ENCODE data around the gene FMO4.
"Not testable (repeated sequence)": the region's sequence is repeated elsewhere in the genome, so short reads cannot be mapped to it uniquely, and the experiment has no call there.

The FMO4 gene

DNA sequence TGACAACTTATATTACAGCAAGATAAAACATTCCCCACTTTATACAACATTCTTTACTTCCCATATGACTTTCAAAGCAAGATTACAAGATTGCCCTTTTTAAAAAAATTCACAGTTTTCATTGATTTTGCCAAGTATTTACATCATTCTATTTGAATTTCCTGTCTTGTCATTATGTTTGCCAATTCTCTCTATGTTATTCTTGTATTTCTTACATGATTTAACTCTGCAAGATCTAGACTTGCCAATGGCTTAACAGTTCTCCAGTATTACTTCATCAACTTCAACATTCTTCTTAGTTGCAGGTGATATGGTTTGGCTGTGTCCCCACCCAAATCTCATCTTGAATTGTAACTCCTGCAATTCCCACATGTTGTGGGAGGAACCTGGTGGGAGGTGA is 31.6 kb downstream of the FMO4 start:
- TF ChIP-seq, protein P1, sequence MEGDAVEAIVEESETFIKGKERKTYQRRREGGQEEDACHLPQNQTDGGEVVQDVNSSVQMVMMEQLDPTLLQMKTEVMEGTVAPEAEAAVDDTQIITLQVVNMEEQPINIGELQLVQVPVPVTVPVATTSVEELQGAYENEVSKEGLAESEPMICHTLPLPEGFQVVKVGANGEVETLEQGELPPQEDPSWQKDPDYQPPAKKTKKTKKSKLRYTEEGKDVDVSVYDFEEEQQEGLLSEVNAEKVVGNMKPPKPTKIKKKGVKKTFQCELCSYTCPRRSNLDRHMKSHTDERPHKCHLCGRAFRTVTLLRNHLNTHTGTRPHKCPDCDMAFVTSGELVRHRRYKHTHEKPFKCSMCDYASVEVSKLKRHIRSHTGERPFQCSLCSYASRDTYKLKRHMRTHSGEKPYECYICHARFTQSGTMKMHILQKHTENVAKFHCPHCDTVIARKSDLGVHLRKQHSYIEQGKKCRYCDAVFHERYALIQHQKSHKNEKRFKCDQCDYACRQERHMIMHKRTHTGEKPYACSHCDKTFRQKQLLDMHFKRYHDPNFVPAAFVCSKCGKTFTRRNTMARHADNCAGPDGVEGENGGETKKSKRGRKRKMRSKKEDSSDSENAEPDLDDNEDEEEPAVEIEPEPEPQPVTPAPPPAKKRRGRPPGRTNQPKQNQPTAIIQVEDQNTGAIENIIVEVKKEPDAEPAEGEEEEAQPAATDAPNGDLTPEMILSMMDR (IDR thresholded peaks at IDR 0.05; ENCODE audit: borderline replicate concordance, control extremely low read depth, extremely low read depth, insufficient read depth, missing control alignments): no peak
- no peak for DNase-seq (ENCODE audit: low spot score)
- in situ Hi-C loops (cut with MboI; ENCODE audit: low sequenced_read_pairs, unreplicated experiment): no loop called here

DNA sequence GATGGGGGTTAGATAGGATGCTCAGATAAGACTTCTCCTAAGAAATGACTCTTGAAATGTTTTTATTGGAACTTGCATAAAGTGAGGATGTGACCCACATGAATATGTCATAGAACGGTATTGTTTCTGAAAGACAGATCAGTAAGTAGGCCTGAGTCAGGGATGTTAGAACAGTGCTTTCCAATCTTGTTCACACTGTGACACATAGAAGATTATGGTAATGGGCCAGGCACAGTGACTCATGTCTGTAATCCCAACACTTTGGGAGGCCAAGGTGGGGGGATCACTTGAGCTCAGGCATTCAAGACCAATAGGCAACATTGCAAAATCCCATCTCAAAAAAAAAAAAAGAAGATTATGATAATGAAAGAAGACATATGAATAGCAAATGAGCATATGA is 32.9 kb downstream of the FMO4 start:
- no peak for DNase-seq (ENCODE audit: low spot score)
- TF ChIP-seq, protein P1 (IDR thresholded peaks at IDR 0.05; ENCODE audit: borderline replicate concordance, control extremely low read depth, extremely low read depth, insufficient read depth, missing control alignments): no peak

DNA sequence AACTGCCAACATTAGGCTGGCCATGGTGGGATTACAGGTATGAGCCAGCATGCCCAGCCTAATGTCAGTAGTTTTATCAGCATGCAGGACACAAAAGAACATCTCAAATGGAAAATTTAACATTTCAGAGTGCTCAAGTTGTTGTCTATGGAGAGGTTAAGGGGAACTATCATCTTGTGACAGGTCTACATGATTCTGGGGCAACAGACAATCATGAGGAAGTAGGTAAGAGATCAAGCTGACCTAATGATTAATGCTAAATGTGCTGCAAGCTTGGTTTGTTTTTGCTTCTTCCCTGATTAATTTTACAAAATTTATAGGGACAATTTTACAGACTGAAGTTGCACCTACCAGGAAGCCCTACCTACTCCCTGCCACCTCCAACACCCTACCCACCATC is 36.6 kb downstream of the FMO4 start:
- DNase-seq (ENCODE audit: low spot score): no peak
- TF ChIP-seq, protein P1 (IDR thresholded peaks at IDR 0.05; ENCODE audit: borderline replicate concordance, control extremely low read depth, extremely low read depth, insufficient read depth, missing control alignments): no peak
- in situ Hi-C loops (cut with MboI; ENCODE audit: low sequenced_read_pairs, unreplicated experiment): no loop called here

More for the DNA sequence above, 32.9 kb downstream of the FMO4 start:
- in situ Hi-C loops (cut with MboI; ENCODE audit: low sequenced_read_pairs, unreplicated experiment): no loop called here

DNA sequence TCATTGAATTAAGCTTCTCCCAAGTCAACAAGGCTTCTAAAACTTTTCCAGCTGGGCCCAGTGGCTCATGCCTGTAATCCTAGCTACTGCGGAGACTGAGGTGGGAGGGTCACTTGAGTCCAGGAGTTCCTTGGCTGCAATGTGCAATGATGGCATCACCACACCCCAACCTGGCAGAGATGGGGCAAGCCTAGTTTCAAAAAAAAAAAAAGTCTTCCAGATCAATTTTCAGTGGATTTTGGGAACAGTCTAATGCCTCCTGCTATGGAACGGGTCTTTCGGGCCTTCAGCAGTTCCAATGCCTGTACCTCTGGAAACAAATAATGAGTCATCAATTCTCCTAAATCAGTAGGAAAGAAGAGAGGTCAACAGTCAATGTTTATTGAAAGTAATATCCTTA is 38.0 kb downstream of the FMO4 start:
- TF ChIP-seq, protein P1 (IDR thresholded peaks at IDR 0.05; ENCODE audit: borderline replicate concordance, control extremely low read depth, extremely low read depth, insufficient read depth, missing control alignments): no peak
- DNase-seq (ENCODE audit: low spot score): no peak
- in situ Hi-C loops (cut with MboI; ENCODE audit: low sequenced_read_pairs, unreplicated experiment): no loop called here

DNA sequence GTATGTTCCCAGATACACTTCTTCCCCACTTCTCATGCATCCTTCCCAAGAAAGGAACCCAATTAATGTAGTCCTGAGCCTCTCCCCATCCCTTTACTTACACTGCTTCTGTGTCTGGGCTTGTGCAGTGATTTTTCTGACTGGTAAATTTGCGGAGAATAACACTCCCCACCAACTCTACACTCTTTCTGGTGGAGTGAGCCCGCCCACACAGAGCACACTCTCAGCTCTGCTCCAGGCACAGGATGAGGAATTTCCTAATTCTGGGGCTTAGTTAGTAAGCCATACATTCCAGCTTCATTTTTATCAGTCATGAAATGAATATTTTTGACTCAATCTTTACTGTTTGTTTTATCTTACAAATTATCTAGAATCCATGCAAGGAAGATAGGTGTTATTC is 38.6 kb downstream of the FMO4 start:
- in situ Hi-C loops (cut with MboI; ENCODE audit: low sequenced_read_pairs, unreplicated experiment): no loop called here
- TF ChIP-seq, protein P1 (IDR thresholded peaks at IDR 0.05; ENCODE audit: borderline replicate concordance, control extremely low read depth, extremely low read depth, insufficient read depth, missing control alignments): no peak

DNA sequence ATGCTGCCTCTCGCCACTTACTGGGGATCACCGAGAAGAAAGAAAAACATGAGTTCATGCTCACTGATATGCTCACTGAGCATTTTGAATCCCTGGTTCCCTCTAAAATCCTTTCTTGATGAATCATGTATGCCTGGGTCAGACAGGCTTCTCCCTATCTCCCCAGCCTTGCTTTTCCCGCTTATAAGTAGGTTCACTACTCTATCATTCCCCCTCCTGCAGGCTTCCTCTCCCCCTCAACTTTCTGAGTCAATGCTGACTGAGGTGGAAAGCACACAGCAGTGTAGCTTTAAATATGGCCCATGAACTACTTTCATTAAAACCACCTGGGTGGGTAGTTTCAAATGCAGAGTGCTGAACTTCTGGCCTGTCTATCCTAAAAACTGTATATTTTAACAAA is 41.7 kb downstream of the FMO4 start:
- TF ChIP-seq, protein P1 (IDR thresholded peaks at IDR 0.05; ENCODE audit: borderline replicate concordance, control extremely low read depth, extremely low read depth, insufficient read depth, missing control alignments): no peak
- DNase-seq (ENCODE audit: low spot score): no peak
- in situ Hi-C loops (cut with MboI; ENCODE audit: low sequenced_read_pairs, unreplicated experiment): no loop called here

More for the DNA sequence above, 38.6 kb downstream of the FMO4 start:
- no peak for DNase-seq (ENCODE audit: low spot score)

DNA sequence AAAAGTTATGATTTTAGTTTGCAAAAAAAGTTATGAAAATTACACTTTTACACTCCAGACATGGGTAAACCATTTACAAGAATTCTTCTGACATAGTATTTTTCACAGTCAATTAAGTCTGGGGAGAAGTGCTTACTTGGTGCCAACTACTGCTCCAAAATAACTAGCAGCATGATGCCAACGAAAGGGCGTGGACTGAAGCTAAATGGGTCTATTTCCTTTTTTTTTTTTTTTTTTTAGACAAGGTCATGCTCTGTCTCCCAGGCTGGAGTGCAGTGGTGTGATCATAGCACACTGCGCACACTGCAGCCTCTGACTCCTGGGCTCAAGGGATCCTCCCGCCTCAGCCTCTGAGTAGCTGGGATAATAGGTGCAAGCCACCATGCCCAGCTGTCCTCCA is 43.2 kb downstream of the FMO4 start:
- DNase-seq (ENCODE audit: low spot score): no peak
- in situ Hi-C loops (cut with MboI; ENCODE audit: low sequenced_read_pairs, unreplicated experiment): no loop called here
- TF ChIP-seq, protein P1 (IDR thresholded peaks at IDR 0.05; ENCODE audit: borderline replicate concordance, control extremely low read depth, extremely low read depth, insufficient read depth, missing control alignments): no peak

DNA sequence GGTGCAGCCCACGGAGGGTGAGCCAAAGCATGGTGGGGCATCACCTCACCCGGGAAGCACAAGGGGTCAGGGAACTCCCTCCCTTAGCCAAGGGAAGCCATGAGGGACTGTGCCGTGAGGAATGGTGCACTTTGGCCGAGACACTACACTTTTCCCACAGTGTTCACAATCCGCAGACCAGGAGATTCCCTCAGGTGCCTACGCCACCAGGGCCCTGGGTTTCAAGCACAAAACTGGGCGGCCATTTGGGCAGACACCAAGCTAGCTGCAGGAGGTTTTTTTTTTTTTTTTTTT is 45.3 kb downstream of the FMO4 start:
- in situ Hi-C loops (cut with MboI; ENCODE audit: low sequenced_read_pairs, unreplicated experiment); DNase-seq (ENCODE audit: low spot score): not testable (repeated sequence)

DNA sequence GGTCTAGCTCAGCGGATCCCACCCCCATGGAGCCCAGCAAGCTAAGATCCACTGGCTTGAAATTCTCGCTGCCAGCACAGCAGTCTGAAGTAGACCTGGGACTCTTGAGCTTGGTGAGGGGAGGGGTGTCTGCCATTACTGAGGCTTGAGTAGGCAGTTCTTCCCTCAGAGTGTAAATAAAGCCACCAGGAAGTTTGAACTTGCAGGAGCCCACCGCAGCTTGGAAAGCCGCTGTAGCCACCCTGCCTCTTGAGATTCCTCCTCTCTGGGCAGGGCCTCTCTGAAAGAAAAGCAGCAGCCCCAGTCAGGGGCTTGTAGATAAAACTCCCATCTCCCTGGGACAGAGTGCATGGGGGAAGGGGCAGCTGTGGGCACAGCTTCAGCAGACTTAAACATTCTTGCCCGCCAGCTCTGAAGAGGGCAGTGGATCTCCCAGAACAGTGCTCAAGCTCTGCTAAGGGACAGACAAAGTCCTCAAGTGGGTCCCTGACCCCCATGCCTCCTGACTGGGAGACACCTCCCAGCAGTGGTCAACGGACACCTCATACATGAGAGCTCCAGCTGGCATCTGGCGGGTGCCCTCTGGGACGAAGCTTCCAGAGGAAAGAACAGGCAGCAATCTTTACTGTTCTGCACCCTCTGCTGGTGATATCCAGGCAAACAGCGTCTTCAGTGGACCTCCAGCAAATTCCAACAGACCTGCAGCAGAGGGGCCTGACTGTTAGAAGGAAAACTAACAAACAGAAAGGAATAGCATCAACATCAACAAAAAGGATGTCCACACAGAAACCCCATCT is 45.9 kb downstream of the FMO4 start:
- in situ Hi-C loops (cut with MboI; ENCODE audit: low sequenced_read_pairs, unreplicated experiment); DNase-seq (ENCODE audit: low spot score): not testable (repeated sequence)

All from GM13976 (cell line).